A549 (cell line): ENCODE measurements around the gene OAS3. TPM values are rescaled to one million over a fixed set of nuclear protein-coding genes. Genes with fewer than 3 reads are reported as not detected.
A peak's percentile ranks its signal among the peaks of the same experiment; 100 is the strongest.

Experiments
- ATAC-seq, 2 experiments: fragments of 200-7000 bp in 1 of 2; fragments of >200 bp in 1 of 2; cut with Nextera tagmentation in 1 of 2; cut with Tn5 transposase in 1 of 2; 3 replicates each; pipeline versions ENCODE4 v1.8.0 to v1.9.1; 2018 to 2020; ENCODE audit warnings: mild to moderate bottlenecking in 1 of 2, moderate library complexity in 1 of 2
- CTCF ChIA-PET: fragments of 300-600 bp; sonication (Branson Sonifier 250); formaldehyde crosslinking; extraction: SDS; loops from one replicate; lab custom pipeline; 2021; ENCODE audit warnings: antibody characterized with exemption, inconsistent platforms; lab: Yijun Ruan, JAX
- POLR2A ChIA-PET: fragments of 350-600 bp; formaldehyde crosslinking; extraction: SDS; loops from one replicate; lab custom pipeline; 2021; ENCODE audit warnings: antibody characterized with exemption, inconsistent platforms; lab: Yijun Ruan, JAX
- DNase-seq, 2 experiments: peaks; one replicate each; pipeline versions ENCODE4 v3.0.0 to v3.0.0-alpha.2; 2011 to 2016; ENCODE audit warnings: low read depth in 1 of 2, low spot score in 1 of 2
- FAIRE-seq: peaks from 2 replicates; lab custom pipeline; 2011; peaks lifted over from hg19 to GRCh38; lab: Jason Lieb, UNC
- H3K27ac ChIP-seq, 2 experiments: fragments of >200 bp; sonication (Bioruptor Twin); formaldehyde crosslinking; 3 replicates each; pipeline ENCODE4 v1.5.1; 2016 to 2017
- H3K4me1 ChIP-seq: fragments of >200 bp; sonication (Bioruptor Twin); formaldehyde crosslinking; 3 replicates; pipeline ENCODE4 v1.6.1; 2016
- H3K4me2 ChIP-seq: fragments of >200 bp; sonication (Bioruptor Twin); formaldehyde crosslinking; 3 replicates; pipeline ENCODE4 v1.6.1; 2016
- H3K4me3 ChIP-seq: fragments of >200 bp; sonication (Bioruptor Twin); formaldehyde crosslinking; 3 replicates; pipeline ENCODE4 v1.5.1; 2016
- H3K9me3 ChIP-seq: fragments of >200 bp; sonication (Bioruptor Twin); formaldehyde crosslinking; 3 replicates; pipeline ENCODE4 v1.6.1; 2016
- CBX8 ChIP-seq: fragments of 200-600 bp; sonication (generic); IDR thresholded peaks from 2 replicates; pipeline ENCODE4 v1.6.1; 2016
- CEBPB ChIP-seq, 2 experiments: fragments of >200 bp in 1 of 2; sonication (Bioruptor Twin) in 1 of 2; formaldehyde crosslinking in 1 of 2; IDR thresholded peaks; 2 replicates each; pipeline ENCODE4 v1.6.1; 2012 to 2016
- CHD2 ChIP-seq: fragments of 150-350 bp; IDR thresholded peaks from 2 replicates; pipeline ENCODE4 v1.6.1; 2014; ENCODE audit warnings: low read length; ENCODE audit not compliant: partially characterized antibody
- CHD4 ChIP-seq: fragments of 200-600 bp; sonication (generic); IDR thresholded peaks from 2 replicates; pipeline ENCODE4 v1.6.1; 2016; ENCODE audit warnings: antibody characterized with exemption, mild to moderate bottlenecking, borderline replicate concordance
- EHMT2 ChIP-seq: fragments of 200-600 bp; sonication (generic); IDR thresholded peaks from 2 replicates; pipeline ENCODE4 v1.6.1; 2016; ENCODE audit warnings: antibody characterized with exemption, low read depth, mild to moderate bottlenecking, moderate library complexity
- EP300 ChIP-seq, 2 experiments: fragments of >200 bp; sonication (Bioruptor Twin); formaldehyde crosslinking; IDR thresholded peaks; 2 replicates in 1 of 2; 3 replicates in 1 of 2; pipeline ENCODE4 v1.6.1; 2016 to 2017
- FOXS1 ChIP-seq: fragments of 250-450 bp; sonication (Bioruptor Pico); IDR thresholded peaks from 2 replicates; pipeline ENCODE4 v1.5.0; 2020; ENCODE audit warnings: mild to moderate bottlenecking, moderate library complexity
- JUN ChIP-seq, 2 experiments: fragments of >200 bp; sonication (Bioruptor Twin); formaldehyde crosslinking; IDR thresholded peaks; 2 replicates in 1 of 2; 3 replicates in 1 of 2; pipeline ENCODE4 v1.6.1; 2016 to 2017
- KDM5A ChIP-seq: fragments of 200-600 bp; sonication (generic); IDR thresholded peaks from 2 replicates; pipeline ENCODE4 v1.6.1; 2016; ENCODE audit warnings: antibody characterized with exemption, mild to moderate bottlenecking
- MAFK ChIP-seq: fragments of 450-650 bp; IDR thresholded peaks from 2 replicates; pipeline ENCODE4 v1.6.1; 2014; ENCODE audit not compliant: partially characterized antibody
- POLR2AphosphoS2 ChIP-seq: conservative IDR thresholded peaks from 2 replicates; pipeline ENCODE4 v1.6.1; 2012; ENCODE audit warnings: low read length, improper control_type of control experiment, inconsistent platforms
- RAD21 ChIP-seq, 2 experiments: fragments of >200 bp in 1 of 2; sonication (Bioruptor Twin) in 1 of 2; formaldehyde crosslinking in 1 of 2; IDR thresholded peaks in 1 of 2; conservative IDR thresholded peaks in 1 of 2; 2 replicates in 1 of 2; 3 replicates in 1 of 2; pipeline ENCODE4 v1.6.1; 2012 to 2018; ENCODE audit warnings: inconsistent platforms in 1 of 2
- RCOR1 ChIP-seq: fragments of 150-350 bp; IDR thresholded peaks from 2 replicates; pipeline ENCODE4 v1.6.1; 2014; ENCODE audit warnings: antibody characterized with exemption, low read length, low read depth
- RFX5 ChIP-seq: fragments of 450-650 bp; IDR thresholded peaks from 2 replicates; pipeline ENCODE4 v1.7.1; 2014; ENCODE audit warnings: antibody characterized with exemption, mild to moderate bottlenecking, moderate library complexity
- WGBS: methylation state at CpG from one replicate; pipeline ENCODE4 v1.1.6; 2017; ENCODE audit errors: missing lambda C conversion rate; 5-methylcytosine and 5-hydroxymethylcytosine counted together
- polyA plus RNA-seq, 4 experiments: library from polyadenylated mRNA; depleted of rRNA in 3 of 4; stranded (reverse); fragments of >200 nt; fragmentation: RNase III in 1 of 4; extraction: RNeasy Plus Mini Kit Qiagen cat#74134 plus additional on column Dnase treatment in 1 of 4; gene quantifications; 2 replicates in 3 of 4; 3 replicates in 1 of 4; pipeline ENCODE4 v1.2.3, GENCODE V29; 2011 to 2017
- TF ChIP-seq, protein P1 (sequence below): fragments of 450-650 bp; IDR thresholded peaks from 2 replicates; pipeline ENCODE4 v1.6.1; 2014; ENCODE audit warnings: antibody characterized with exemption
- TF ChIP-seq, protein P2 (sequence below): fragments of >200 bp; sonication (Bioruptor Twin); formaldehyde crosslinking; IDR thresholded peaks from 3 replicates; pipeline ENCODE4 v1.6.1; 2016
- TF ChIP-seq, protein P3 (sequence below): IDR thresholded peaks from 2 replicates; pipeline ENCODE4 v1.6.1; 2012
- TF ChIP-seq, protein P4 (sequence below): fragments of >200 bp; sonication (Bioruptor Twin); formaldehyde crosslinking; IDR thresholded peaks from 3 replicates; pipeline ENCODE4 v1.5.1; 2016
- TF ChIP-seq, protein P5 (sequence below): IDR thresholded peaks from 2 replicates; pipeline ENCODE4 v1.6.1; 2012; ENCODE audit warnings: low read depth, borderline replicate concordance
- TF ChIP-seq, protein P6 (sequence below): IDR thresholded peaks from 2 replicates; pipeline ENCODE4 v1.6.1; 2012

Gene OAS3
- polyA plus RNA-seq, 2 of the 4 experiments (the other 2 are of a cell fraction), result 22.7 to 36.7 TPM

DNA sequence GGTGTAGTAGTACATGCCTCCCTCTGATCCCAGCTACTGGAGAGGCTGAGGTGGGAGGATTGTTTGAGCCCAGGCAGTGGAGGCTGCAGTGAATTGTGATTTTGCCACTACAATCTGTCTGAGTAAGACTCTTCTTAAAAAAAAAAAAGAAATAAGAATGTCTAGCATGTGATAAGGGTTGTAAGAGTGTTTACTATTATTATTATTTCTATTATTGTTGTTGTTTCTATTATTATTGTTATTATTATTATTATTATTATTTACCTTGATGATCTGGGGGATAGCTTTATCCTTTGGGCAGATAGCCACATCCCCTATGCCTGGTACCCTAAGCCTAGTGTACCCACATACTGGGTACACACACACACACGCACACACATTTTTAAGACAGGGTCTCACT, 4.3 kb downstream of the OAS3 start:
- ChIA-PET POLR2A (no interaction called here), CTCF (interaction anchor here (1.9 kb wide), 1 partner anchor 10 kb away, joined by 4 read pairs; no protein-coding TSS in a partner anchor)
- TF ChIP-seq, protein P1, sequence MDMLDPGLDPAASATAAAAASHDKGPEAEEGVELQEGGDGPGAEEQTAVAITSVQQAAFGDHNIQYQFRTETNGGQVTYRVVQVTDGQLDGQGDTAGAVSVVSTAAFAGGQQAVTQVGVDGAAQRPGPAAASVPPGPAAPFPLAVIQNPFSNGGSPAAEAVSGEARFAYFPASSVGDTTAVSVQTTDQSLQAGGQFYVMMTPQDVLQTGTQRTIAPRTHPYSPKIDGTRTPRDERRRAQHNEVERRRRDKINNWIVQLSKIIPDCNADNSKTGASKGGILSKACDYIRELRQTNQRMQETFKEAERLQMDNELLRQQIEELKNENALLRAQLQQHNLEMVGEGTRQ, result no peak
- no peak for TF ChIP-seq FOXS1 (CRISPR knock-in tag)
- no peak for TF ChIP-seq EP300 (IDR thresholded peaks at IDR 0.05)
- no peak for TF ChIP-seq CBX8
- TF ChIP-seq RCOR1, result no peak
- TF ChIP-seq, protein P2, sequence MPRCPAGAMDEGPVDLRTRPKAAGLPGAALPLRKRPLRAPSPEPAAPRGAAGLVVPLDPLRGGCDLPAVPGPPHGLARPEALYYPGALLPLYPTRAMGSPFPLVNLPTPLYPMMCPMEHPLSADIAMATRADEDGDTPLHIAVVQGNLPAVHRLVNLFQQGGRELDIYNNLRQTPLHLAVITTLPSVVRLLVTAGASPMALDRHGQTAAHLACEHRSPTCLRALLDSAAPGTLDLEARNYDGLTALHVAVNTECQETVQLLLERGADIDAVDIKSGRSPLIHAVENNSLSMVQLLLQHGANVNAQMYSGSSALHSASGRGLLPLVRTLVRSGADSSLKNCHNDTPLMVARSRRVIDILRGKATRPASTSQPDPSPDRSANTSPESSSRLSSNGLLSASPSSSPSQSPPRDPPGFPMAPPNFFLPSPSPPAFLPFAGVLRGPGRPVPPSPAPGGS, result no peak
- TF ChIP-seq, protein P3, sequence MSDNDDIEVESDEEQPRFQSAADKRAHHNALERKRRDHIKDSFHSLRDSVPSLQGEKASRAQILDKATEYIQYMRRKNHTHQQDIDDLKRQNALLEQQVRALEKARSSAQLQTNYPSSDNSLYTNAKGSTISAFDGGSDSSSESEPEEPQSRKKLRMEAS, result no peak
- no peak for TF ChIP-seq RFX5
- TF ChIP-seq MAFK, result no peak
- TF ChIP-seq CEBPB (IDR thresholded peaks at IDR 0.05), result no peak
- TF ChIP-seq EHMT2, result no peak
- TF ChIP-seq JUN (IDR thresholded peaks at IDR 0.05), result no peak
- TF ChIP-seq, protein P4, sequence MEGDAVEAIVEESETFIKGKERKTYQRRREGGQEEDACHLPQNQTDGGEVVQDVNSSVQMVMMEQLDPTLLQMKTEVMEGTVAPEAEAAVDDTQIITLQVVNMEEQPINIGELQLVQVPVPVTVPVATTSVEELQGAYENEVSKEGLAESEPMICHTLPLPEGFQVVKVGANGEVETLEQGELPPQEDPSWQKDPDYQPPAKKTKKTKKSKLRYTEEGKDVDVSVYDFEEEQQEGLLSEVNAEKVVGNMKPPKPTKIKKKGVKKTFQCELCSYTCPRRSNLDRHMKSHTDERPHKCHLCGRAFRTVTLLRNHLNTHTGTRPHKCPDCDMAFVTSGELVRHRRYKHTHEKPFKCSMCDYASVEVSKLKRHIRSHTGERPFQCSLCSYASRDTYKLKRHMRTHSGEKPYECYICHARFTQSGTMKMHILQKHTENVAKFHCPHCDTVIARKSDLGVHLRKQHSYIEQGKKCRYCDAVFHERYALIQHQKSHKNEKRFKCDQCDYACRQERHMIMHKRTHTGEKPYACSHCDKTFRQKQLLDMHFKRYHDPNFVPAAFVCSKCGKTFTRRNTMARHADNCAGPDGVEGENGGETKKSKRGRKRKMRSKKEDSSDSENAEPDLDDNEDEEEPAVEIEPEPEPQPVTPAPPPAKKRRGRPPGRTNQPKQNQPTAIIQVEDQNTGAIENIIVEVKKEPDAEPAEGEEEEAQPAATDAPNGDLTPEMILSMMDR, result no peak
- TF ChIP-seq, protein P5, sequence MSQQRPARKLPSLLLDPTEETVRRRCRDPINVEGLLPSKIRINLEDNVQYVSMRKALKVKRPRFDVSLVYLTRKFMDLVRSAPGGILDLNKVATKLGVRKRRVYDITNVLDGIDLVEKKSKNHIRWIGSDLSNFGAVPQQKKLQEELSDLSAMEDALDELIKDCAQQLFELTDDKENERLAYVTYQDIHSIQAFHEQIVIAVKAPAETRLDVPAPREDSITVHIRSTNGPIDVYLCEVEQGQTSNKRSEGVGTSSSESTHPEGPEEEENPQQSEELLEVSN, result no peak
- TF ChIP-seq KDM5A, result no peak
- no peak for TF ChIP-seq CHD2
- TF ChIP-seq CHD4, result no peak
- TF ChIP-seq POLR2AphosphoS2, result no peak
- TF ChIP-seq, protein P6, sequence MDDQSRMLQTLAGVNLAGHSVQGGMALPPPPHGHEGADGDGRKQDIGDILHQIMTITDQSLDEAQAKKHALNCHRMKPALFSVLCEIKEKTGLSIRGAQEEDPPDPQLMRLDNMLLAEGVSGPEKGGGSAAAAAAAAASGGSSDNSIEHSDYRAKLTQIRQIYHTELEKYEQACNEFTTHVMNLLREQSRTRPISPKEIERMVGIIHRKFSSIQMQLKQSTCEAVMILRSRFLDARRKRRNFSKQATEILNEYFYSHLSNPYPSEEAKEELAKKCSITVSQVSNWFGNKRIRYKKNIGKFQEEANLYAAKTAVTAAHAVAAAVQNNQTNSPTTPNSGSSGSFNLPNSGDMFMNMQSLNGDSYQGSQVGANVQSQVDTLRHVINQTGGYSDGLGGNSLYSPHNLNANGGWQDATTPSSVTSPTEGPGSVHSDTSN, result no peak
- peaks cover 13% of the 10 kb centered on the region for H3K4me1 ChIP-seq
- H3K4me3 ChIP-seq, result no peak overlapping the region
- no peak for DNase-seq
- 100% methylated on average over 1 of the region's 1 CpG for WGBS
- no peak for FAIRE-seq
- ATAC-seq, result no peak
- no peak overlapping the region for H3K4me2 ChIP-seq
- no peaks in the 10 kb centered on the region for H3K9me3 ChIP-seq
- no peak overlapping the region for H3K27ac ChIP-seq

DNA sequence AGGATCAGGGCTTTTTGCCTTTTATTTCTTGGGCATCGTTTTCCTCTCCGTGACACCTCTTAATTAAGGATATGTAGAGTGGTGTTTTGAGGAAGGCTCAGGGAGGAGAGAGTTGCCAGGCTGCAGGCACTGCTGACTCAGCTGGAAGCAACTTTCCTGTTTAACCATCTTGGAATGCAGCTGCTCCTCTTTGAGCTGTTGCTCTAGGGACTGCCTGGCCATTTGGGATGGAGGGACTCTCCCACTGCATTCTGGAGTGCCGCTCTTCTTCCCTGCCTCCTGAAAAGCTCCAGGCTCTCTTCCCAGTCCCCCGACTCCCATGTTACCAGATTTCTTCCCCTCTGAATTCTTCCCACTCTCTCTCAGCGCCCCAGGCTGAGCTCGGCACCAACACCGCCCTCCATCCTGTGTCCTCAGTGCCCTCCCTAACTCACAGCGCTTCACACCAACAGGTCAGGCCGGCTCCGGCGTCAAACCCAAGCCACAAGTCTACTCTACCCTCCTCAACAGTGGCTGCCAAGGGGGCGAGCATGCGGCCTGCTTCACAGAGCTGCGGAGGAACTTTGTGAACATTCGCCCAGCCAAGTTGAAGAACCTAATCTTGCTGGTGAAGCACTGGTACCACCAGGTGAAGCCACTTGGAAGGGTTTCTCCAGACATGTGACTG, 5.9 kb downstream of the OAS3 start:
- H3K27ac ChIP-seq, result no peak overlapping the region
- ATAC-seq (no peak), FAIRE-seq (no peak), DNase-seq (no peak)
- CTCF ChIA-PET, result interaction anchor here (0.7 to 1.9 kb wide), 4 partner anchors 11 to 207 kb away, joined by 3 to 4 read pairs (median 3); no protein-coding TSS in a partner anchor
- no peak overlapping the region for H3K4me2 ChIP-seq
- WGBS, result 95% methylated on average over 15 of the region's 15 CpGs
- no peak overlapping the region for H3K4me3 ChIP-seq
- POLR2A ChIA-PET, result no interaction called here
- peaks cover 10% of the 10 kb centered on the region for H3K4me1 ChIP-seq
- TF ChIP-seq RAD21 (conservative IDR thresholded peaks at IDR 0.05 in 1 of 2, IDR thresholded peaks at IDR 0.05 in 1 of 2) (no peak), MAFK (peak; percentile 93)
- TF ChIP-seq, all 56 proteins: peak for 1
- no peaks in the 10 kb centered on the region for H3K9me3 ChIP-seq
